NCI-H2196 treated with DMSO at 0.1 percent for 48 hours (cell line): ENCODE measurements around the gene SLC10A7.

Source experiments
- DNase-seq: peaks from one replicate; lab custom pipeline; 2025; ENCODE audit not compliant: unreplicated experiment; lab: John Stamatoyannopoulos, UW

Gene SLC10A7

DNA sequence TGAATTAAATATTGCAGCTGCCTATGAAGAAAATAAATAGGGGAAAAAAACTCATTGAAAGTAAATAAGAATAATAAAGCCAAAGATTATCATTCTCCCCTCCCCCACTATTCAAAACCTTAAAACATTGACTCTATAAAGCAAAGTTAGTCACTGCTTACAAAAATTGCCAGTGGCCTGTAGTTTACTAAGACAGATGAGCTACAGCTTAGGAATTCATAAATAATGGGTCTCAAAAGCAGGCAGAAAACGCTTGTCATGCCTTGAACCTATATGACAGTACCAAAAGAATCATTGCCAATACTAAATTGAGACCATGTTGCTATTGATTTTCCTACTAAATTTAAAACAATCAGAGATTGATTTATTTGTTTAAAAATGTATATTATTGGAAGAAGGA lies 78.9 kb downstream of the SLC10A7 start:
- DNase-seq: no peak

DNA sequence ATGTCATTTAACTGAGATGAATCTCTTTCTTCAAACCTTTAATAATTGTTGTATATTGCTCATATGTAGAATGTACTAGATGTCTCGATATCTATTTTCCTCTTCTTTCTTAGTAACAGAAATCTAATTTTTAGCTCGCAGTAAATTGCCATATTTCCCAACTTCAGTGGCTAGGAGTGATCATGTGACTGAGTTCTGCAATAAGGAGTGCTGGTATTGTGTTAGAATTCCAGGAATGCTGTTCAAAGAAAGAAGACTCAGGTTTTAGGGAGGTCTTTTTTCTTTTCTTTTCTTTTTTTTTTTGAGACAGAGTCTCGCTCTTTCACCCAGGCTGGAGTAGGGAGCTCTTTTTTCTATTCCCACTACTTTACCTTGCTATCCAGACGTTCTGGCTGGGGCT lies 81.7 kb downstream of the SLC10A7 start:
- DNase-seq: no peak

DNA sequence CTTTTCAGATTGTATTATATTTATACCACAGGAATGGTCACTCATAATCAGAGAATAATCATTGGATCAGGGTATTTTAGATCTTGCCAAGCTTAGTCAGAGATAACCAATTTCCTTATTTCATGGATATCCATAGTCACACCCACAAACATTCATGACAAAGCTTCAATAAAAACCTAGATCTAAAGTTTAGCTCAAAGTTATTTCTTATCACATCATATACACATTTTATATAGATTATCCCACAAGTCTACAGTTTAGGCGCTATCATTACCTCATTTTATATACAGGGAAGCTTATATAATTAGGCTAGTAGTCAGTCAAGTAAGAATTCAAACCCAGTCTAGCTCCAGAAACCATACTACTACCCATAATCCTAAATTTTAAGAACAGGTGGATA lies 82.3 kb downstream of the SLC10A7 start:
- DNase-seq: no peak

DNA sequence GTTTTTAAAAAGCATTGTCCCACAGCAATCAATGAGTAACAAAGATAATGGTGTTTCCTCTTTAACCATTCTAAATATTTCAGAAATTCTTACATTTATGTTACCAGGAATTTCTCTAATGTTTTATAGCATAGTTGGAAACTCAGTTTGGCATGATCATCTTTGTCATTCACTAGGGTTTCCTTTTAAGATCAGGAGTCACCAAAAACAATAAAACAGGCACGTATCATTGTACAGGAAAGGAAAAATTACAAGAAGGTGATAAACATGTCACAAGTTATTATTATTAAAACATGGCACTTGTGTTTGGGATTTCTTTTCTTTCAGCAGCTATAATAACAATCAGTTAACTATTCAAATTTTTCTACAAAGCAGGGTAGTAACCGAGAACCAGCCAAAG lies 84.0 kb downstream of the SLC10A7 start:
- DNase-seq: no peak

DNA sequence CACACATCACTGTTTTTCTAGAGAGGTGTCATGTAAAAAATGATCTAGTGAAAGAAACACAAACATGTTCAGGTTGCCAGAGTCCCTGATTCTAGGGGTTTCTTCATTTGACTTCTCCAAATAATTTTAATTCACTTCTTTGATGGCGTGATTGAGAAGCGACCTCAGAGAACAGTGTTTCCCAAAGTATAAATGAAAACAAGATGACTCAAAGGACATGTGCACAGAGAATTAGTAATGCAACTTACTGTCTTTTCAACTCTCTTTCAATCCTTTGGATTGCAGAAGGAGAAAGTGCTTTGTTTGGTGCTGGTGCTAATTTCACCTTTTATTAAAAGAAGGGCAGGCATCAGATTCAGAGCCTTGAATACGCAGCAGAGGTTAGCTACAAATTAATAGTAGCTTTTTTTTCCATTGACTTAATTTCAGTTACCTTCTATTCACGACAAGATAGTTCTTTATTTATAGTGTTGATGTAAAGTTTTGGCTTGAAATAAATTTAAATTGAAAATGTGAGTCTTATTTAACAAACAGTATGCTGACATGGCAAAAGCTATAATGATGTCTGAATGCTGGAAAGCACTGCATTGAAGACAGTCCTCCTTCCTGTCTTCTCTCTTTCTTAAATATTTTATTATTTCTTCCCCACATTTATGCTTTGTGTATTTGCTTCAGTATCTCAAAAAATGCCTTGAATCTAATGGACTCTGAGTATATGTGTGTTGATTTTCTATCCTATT lies 85.1 kb downstream of the SLC10A7 start:
- DNase-seq: no peak

DNA sequence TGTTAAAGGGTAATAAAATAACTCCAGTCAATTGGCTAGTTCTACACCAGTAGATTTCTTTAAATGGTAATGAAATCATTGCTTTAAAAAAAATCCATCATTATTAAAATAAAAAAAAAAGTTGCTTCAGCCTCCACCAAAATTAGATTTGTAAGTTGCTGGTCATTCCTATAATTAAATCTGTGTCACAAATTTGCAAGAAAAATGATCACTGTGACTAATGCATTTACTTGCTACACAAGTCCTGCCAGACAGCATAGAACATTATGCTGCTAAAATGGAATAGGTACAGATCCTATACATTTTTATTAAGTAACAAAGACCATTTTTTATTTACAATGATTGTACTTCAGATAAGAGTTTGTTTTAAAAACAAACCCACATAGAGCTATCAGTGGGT lies 85.8 kb downstream of the SLC10A7 start:
- no peak for DNase-seq

DNA sequence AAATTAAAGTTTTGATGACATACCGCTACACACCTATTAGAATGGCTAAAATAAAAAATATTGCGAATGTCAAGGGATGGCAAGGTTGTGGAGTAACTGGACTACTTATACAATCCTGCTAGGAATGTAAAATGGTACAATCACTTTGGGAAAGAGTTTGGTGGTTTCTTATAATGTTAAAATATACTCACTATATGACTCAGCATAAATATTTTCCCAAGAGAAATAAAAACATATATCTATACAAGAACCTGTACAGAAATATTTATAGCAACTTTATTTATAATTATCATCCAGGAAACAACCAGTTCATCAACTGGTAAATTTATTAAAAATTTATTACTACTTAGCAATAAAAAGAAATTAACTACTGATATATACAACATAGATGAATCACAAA lies 89.7 kb downstream of the SLC10A7 start:
- no peak for DNase-seq

DNA sequence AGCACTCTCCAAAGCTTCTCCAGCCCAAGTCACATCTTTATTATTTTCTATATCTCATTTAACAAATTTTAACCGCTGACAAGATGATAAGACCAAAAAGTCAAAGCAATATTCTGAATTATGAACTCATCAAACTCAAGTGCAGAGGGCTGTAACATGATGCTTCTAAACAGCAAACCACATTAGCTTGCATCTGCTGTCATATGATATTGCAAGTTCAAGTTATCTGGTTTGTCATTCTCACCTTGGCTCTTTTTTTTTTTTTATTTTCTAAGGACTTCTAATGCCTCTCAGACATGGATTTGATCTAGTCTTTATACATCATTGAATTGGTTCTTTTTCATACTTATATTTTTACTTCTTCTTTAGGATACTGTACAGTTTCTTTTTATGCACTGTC lies 93.4 kb downstream of the SLC10A7 start:
- DNase-seq: no peak

DNA sequence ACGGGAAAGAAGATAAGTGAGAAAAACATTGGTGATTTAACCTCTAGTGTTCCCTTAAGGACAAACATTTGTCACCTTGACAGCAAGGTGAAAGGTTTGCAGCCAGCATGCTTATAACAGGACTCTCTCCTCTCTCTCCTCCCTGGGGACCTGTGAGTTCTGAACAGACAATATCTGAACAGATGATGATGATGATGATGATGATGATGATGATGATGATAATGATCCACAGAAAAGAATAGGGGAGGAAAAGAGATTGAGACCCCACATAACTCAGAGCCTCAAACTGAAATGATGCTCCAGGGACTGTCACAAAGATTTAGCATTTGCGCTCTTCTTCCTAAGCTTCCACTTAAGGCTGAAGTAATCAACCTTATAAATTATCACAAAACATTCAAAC lies 103.9 kb downstream of the SLC10A7 start:
- DNase-seq: no peak

DNA sequence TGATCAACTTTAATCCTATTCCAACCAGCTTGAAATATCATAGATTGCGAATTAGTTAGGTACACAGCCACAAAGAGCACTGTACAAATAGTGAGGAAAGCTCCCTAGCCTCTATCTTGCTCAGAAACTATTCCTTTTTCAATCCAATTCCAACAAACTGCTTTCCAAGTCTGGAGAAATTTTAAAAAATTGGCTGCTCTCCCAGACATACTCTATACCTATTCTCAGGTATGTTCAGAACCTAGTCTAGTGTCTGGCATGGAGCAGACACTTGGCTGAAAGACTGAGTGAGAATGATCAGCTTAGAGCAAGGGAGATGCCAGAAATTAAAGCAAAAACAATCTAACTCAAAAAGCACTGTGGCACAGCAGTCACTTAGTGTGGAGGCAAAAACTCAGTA lies 105.9 kb downstream of the SLC10A7 start:
- no peak for DNase-seq

DNA sequence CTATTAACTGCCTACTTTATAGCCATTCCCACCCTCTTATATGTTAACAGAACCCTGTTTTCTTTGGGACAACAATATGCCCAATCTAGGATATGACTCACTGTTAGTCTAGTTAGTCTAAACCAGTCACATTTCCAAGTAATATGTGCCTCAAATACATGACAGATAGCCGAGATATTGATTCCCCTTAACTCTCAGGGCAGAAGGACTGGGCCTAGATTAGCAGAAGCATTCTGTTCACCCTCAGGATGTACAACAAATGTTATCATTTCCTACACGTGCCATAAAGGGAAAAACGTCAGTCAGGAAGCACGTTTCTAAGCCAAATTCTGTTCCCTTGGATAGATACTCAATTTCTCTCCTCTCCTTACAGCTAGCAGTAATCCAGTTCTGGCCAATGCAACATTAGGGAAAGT lies 114.1 kb downstream of the SLC10A7 start:
- DNase-seq: no peak

DNA sequence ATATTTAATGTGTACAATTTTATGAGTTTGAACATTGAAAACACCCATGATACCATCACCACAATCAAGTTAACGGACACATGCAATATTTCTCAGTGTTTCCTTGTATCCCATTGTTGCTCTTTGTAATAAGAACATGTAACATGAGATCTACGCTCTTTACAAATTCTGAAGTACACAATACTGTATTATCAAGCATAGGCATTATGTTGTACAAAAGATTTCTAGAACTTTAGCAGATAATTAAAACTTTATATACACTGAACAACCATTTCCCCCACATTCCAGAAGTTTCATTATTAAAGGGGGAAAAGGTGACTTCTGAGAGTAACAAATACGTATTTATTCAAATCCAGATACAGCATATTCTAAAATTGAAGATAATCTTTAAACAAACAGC lies 114.5 kb downstream of the SLC10A7 start:
- DNase-seq: no peak

DNA sequence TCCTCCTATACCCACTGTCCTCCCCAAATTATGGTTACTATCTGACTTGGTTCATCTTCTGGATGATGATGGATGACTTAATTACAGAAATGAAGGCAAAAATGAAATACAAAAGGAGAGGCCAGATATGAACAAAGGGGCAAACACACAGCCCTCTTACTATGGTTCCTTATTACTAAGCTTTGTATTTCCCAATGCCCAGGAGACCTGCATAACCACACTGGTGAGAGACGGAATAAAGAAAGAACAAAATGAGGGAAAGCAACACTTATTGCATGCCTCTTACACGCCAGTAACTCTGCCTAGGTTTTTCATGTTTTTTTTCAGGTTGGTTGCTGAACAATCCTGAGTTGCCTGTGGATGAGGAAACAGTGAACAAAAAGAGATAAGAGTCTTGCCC lies 120.5 kb downstream of the SLC10A7 start:
- DNase-seq: no peak

DNA sequence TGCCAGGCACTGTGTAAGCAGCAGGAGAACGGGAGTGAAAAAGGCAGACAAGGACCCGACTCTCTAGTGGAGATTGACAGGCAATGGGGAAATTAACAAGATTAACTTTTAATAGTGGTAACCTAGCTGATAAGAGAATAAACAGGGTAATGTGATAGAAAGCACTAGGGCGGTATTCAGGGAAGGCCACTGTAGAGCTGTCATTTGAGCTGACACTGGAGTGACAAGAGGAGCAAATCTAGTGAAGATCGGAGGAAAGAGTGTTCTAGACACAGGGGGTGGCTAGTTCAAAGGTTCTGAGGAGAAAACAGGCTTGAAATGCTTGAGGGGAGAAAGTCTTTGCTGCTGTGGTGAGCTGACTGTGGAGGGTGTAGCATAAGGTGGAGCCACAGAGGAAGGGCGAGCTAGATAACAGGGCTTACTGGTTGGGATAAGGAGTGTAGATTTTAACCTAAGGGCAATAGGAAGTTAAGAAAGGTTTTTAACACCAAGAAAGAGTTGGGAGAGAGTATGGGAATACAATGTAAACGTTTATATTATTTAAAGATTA lies 122.8 kb downstream of the SLC10A7 start:
- no peak for DNase-seq

DNA sequence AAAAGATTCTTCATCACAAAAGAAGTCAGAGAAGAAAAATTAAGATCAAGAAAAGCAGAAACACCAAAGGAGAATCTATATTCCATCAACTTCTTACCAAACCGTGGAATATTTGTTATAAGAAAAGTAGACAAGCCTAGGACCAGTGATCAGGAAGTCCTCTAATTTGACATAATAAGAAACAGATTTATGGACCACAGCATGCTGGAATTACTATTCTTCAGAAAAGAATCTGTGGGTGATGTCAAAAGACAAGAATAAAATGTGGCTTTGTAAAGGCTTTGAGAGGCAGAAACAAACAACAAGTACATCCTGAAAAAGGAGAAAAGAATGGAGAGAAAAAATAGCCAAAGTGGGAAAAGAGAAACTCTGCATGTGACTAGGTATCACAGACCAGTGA lies 123.3 kb downstream of the SLC10A7 start:
- no peak for DNase-seq

DNA sequence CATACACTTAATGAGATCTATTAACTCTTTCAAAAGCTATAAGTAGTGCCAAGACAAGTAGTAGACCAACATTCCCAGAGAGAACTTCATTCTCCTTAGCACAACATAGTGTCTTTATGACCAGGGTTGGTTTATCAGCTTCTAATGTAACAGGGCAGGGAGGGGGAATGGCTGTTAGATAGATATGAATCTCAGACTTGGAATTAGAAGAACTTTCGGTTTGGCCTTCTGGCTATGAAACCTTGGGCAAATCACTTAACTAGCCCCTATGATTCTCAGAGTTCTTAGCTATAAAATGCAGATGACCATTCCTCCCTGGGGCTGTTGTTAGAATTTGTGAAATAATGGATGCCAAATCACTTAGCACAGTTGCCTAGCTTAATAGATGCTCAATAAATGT lies 132.2 kb downstream of the SLC10A7 start:
- no peak for DNase-seq

DNA sequence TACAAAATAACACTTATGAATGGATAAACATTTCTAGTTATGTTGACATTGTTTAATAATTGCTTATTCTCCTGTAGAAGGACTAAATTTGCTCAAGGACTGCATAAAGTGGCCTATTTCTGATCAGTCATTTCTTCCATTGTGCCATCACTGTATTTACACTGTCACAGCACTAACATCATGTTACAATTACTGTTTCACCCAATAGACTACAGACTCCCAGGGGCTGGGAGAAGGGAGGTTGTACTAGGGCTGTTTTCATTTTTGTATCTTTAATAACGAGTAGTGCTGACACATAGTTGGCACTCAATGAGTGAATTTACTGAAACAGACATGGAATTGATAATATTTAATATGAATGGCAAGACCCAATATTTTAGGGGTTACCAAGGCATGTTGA lies 139.5 kb downstream of the SLC10A7 start:
- no peak for DNase-seq

DNA sequence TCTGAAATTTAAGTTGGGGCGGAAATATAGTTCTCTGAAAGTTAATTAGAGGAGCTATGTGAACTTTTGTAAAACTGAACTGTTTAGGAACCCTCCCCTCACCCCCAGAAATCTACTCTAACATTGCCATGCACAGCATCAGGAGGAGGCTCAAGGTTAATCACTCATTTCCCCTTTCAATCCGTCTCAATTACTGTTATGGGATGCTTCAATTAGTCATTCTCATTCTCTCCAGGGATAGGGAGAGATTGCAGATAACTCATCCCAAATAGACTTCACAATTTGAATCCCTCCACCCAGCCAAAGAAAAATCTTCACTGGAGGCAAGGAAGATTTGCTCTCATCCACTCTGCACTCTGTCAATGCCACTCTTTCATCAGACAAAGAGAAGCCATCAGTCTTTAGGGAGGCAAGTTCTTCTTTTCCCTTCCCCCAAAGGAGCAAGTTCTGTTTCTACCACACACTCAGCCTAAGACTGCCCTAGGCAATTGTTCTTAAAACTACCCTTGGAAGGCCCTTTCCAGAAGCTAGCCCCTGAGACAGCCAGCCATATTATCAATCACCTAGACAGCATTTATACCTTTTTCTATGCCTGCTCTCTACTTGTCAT lies 140.4 kb downstream of the SLC10A7 start:
- no peak for DNase-seq

DNA sequence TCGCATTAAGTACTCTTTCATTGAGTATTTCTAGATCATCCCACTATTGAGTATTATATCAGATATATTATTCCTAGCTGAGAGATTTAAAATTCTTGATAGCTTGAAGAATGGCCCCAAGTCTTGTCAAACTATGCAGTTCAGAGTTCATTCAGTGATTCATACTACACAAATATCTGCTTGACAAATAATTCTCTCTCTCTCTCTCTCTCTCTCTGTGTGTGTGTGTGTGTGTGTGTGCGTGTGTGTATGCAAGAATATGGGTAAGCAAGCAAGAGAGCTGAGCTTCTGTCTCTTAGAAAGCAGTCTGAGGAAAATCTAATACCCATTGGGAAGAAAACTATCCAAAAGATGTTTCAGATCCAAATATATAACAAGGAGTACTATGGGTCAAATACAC lies 142.0 kb downstream of the SLC10A7 start:
- no peak for DNase-seq

DNA sequence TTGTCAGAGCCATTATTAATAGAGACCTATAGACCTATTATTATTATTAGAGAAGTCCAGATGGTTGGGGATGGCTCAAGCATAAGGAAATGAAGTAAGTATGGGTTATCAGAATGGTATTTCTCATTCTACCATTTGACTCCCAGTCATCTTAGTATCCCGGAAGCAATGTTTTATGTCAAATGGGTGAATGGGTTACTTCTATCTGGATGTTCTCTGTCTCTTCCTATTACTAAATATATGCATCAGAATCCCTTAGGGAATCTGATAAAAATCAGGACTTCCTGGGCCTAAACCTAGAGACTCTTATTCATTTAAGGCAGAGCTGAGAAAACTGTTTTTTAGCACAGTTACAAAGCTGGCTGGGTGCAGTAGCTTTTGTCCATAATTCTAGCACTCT lies 149.9 kb downstream of the SLC10A7 start:
- DNase-seq: no peak

DNA sequence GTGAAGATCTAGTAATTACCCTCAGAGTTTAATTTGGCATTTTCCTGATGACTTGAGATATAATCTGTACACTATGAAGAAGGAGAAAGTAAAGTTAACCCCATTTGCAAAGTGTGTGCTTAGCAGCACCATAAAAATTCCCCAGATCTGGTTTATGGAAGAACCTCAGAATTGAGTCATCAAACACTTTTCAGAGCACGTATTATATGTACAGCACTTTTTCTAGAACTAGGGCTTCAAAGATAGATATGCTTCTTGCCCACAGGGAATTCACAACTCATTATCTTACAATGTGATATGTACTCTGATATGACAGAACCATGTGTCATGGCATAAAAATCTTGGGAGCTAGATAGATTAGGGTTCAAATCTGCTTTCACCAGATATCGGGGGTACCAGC lies 150.9 kb downstream of the SLC10A7 start:
- no peak for DNase-seq

DNA sequence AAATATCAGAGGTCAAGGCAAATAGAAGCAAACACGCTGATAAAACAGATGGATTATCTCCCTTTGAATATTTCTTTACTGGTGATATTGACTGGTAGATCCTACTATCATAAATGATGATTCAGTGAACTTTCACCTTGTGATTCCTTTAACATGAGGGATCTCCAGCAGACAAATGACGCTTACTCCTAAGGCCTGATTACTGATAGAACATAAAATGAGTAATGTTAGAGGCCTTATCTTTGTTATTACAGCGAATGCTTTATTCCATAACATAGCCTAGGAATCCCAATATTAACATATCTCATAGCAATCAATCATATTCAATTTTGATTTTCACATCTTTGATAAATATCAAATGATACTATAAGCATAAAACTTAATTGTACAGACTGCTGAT lies 152.3 kb downstream of the SLC10A7 start:
- no peak for DNase-seq

DNA sequence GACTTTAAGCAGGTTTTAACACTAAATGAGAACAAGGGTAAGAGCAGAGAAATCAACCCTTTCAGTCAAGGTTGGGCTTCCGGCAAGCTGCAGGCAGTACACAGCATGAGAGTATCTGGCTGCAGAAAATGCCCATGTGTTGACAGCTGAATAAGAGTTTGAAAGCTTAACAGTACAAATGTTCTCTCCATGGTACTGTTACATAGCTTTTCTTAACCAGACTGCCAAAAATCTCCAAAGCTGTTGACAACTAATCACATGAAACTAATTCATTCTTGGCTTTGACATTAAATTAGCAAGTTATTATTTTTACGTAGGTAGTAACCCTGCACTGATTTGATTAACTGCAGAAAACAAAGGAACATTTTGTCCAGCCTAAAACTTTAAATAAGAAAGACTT lies 153.5 kb downstream of the SLC10A7 start:
- no peak for DNase-seq
